Stomach (tissue), 9 donors: Measurements from ENCODE around the gene RUBCNL. TPM values are rescaled to one million over a fixed set of nuclear protein-coding genes. Genes with fewer than 3 reads are reported as not detected.

Experiments used
- DNase-seq, 2 donors: peaks; one replicate each; pipeline versions ENCODE4 v3.0.0 to v3.0.0-alpha.2; 2013 to 2019
- H3K27ac ChIP-seq, 5 donors: fragments of 200-600 bp in 4 of 5; sonication (generic) in 4 of 5; one replicate each; pipeline ENCODE4 v1.5.1; 2013 to 2019; ENCODE audit warnings: mild to moderate bottlenecking in 1 of 5, moderate library complexity in 1 of 5
- H3K27me3 ChIP-seq, 3 donors: fragments of 200-600 bp; sonication (generic); one replicate each; pipeline ENCODE4 v1.5.1; 2017 to 2019; ENCODE audit warnings: mixed run types in 1 of 3
- H3K36me3 ChIP-seq, 4 donors: fragments of 200-600 bp; sonication (generic); 1 replicate in 3 of 4; 2 replicates in 1 of 4; pipeline ENCODE4 v1.5.1; 2016 to 2019
- H3K4me1 ChIP-seq, 4 donors: fragments of 200-600 bp; sonication (generic); one replicate each; pipeline ENCODE4 v1.5.1; 2016 to 2019
- H3K4me3 ChIP-seq, 4 donors: fragments of 200-600 bp; sonication (generic) in 3 of 4; one replicate each; pipeline ENCODE4 v1.5.1; 2016 to 2019; ENCODE audit warnings: mild to moderate bottlenecking in 1 of 4
- H3K9me3 ChIP-seq, 4 donors: fragments of 200-600 bp; sonication (generic); one replicate each; pipeline ENCODE4 v1.5.1; 2016 to 2019
- CTCF ChIP-seq, 7 experiments: fragments of 450-650 bp in 4 of 7; fragments of 200-600 bp in 3 of 7; sonication (generic) in 3 of 7; IDR thresholded peaks; one replicate each; pipeline ENCODE4 v1.5.1; 2016 to 2019; ENCODE audit warnings: antibody characterized with exemption in 7 of 7, control low read depth in 2 of 7, mild to moderate bottlenecking in 1 of 7
- EP300 ChIP-seq: sonication (generic); formaldehyde crosslinking; IDR thresholded peaks from one replicate; pipeline ENCODE4 v1.6.1; 2017; ENCODE audit warnings: antibody characterized with exemption
- POLR2A ChIP-seq, 4 donors: fragments of 450-650 bp; IDR thresholded peaks; one replicate each; pipeline ENCODE4 v1.6.1; 2016; ENCODE audit warnings: antibody characterized with exemption in 4 of 4, control low read depth in 2 of 4, mild to moderate bottlenecking in 1 of 4, moderate library complexity in 1 of 4
- POLR2AphosphoS5 ChIP-seq, 3 donors: sonication (generic); formaldehyde crosslinking; IDR thresholded peaks; one replicate each; pipeline ENCODE4 v1.6.1; 2016; ENCODE audit warnings: antibody characterized with exemption in 3 of 3
- WGBS, 5 donors: extraction: QIAGEN DNeasy Blood & Tissue Kit in 3 of 5; methylation state at CpG; one replicate each; pipeline versions ENCODE4 v1.1.5 to v1.1.7; 2013 to 2018; 5-methylcytosine and 5-hydroxymethylcytosine counted together
- intact Hi-C: fragments of 100-400 bp; cut with DNase I; formaldehyde crosslinking; loops from one replicate; pipeline ENCODE4 v1.15.1; 2023; ENCODE audit warnings: low total_unique reads
- polyA plus RNA-seq, 3 donors: library from polyadenylated mRNA; stranded (reverse); fragments of 200-250 nt; gene quantifications; one replicate each; pipeline ENCODE4 v1.2.3, GENCODE V29; 2013
- total RNA-seq, 5 donors: library from RNA; depleted of rRNA; stranded (reverse); fragments of >200 nt; gene quantifications; one replicate each; pipeline versions ENCODE4 v1.1.0 to v1.2.3, GENCODE V29; 2014 to 2016
- donor health status: healthy with polysubstance abuse.
- donor health status: Bipolar disorder and iron deficiency.
- donor health status: healthy.

The RUBCNL gene
- total and polyA plus RNA-seq, 8 donors: 0.46 to 7.7 (median 2.7) TPM; not detected in 2

GRCh38 chr13:46367617-46368327, 19.3 kb downstream of the RUBCNL start:
- Histone ChIP-seq H3K4me3 (no peak overlapping the region), H3K36me3 (no peaks in the 10 kb centered on the region), H3K27me3 (peaks cover 0 to 13% (median 0%) of the 10 kb centered on the region in 3 donors), H3K27ac (no peak overlapping the region), H3K4me1 (peaks cover 0 to 8% (median 0%) of the 10 kb centered on the region in 4 donors), H3K9me3 (no peaks in the 10 kb centered on the region)
- intact Hi-C loops: no loop called here
- TF ChIP-seq EP300 (no peak), POLR2AphosphoS5 (IDR thresholded peaks at IDR 0.05) (no peak), CTCF (IDR thresholded peaks at IDR 0.05) (no peak)
- DNase-seq: no peak
- 71 to 80% (median 73%) methylated on average over 3 of the region's 3 CpGs for WGBS, 5 donors

GRCh38 chr13:46361276-46361934, 25.6 kb downstream of the RUBCNL start:
- WGBS, 5 donors: 75 to 85% (median 81%) methylated on average over 7 of the region's 7 CpGs
- Histone ChIP-seq H3K27ac (no peak overlapping the region), H3K9me3 (no peaks in the 10 kb centered on the region), H3K4me3 (no peak overlapping the region), H3K36me3 (no peaks in the 10 kb centered on the region), H3K27me3 (peaks cover 0 to 4% (median 0%) of the 10 kb centered on the region in 3 donors), H3K4me1 (no peaks in the 10 kb centered on the region)
- intact Hi-C loops: no loop called here
- TF ChIP-seq POLR2AphosphoS5 (IDR thresholded peaks at IDR 0.05) (no peak), CTCF (IDR thresholded peaks at IDR 0.05) (no peak), POLR2A (IDR thresholded peaks at IDR 0.05) (no peak)
- no peak for DNase-seq

GRCh38 chr13:46360604-46361003, 26.4 kb downstream of the RUBCNL start:
- TF ChIP-seq EP300 (no peak), POLR2AphosphoS5 (IDR thresholded peaks at IDR 0.05) (no peak), CTCF (IDR thresholded peaks at IDR 0.05) (no peak), POLR2A (IDR thresholded peaks at IDR 0.05) (no peak)
- 81 to 93% (median 91%) methylated on average over 3 of the region's 3 CpGs for WGBS, 5 donors
- DNase-seq: no peak
- Histone ChIP-seq H3K36me3 (no peaks in the 10 kb centered on the region), H3K27ac (no peak overlapping the region), H3K27me3 (peaks cover 0 to 3% (median 0%) of the 10 kb centered on the region in 3 donors), H3K9me3 (no peaks in the 10 kb centered on the region), H3K4me3 (no peak overlapping the region), H3K4me1 (no peaks in the 10 kb centered on the region)
- intact Hi-C loops: no loop called here

GRCh38 chr13:46359714-46360113, 27.3 kb downstream of the RUBCNL start:
- no peaks in the 10 kb centered on the region for H3K36me3 ChIP-seq
- intact Hi-C loops: no loop called here
- H3K9me3 ChIP-seq: no peaks in the 10 kb centered on the region
- H3K4me1 ChIP-seq: no peaks in the 10 kb centered on the region
- no peak overlapping the region for H3K4me3 ChIP-seq
- 32 to 67% (median 48%) methylated on average over 1 of the region's 1 CpG for WGBS, 5 donors
- DNase-seq: no peak
- H3K27ac ChIP-seq: no peak overlapping the region
- TF ChIP-seq CTCF (IDR thresholded peaks at IDR 0.05) (no peak), POLR2AphosphoS5 (IDR thresholded peaks at IDR 0.05) (no peak), POLR2A (IDR thresholded peaks at IDR 0.05) (no peak), EP300 (no peak)
- H3K27me3 ChIP-seq: no peaks in the 10 kb centered on the region
